ENCODE measurements around the gene WWOX.

- TF ChIP-seq FOXP2 (optimal IDR thresholded peaks at IDR 0.05; ENCODE audit: control extremely low read depth, extremely low read length, insufficient read depth), result no peak
- no peak for TF ChIP-seq POLR2AphosphoS5 (IDR thresholded peaks at IDR 0.05; ENCODE audit: borderline replicate concordance, low read depth, low read length)
Observed at GRCh38 chr16:78523212-78523985, 423.9 kb downstream of the WWOX start.

Measured in SK-N-MC (cell line).